Activated B cell treated with CpG ODN at 0.5 μM for 24 hours (primary cell): Measurements from ENCODE around the gene UBA3. TPM values are rescaled to one million over a fixed set of nuclear protein-coding genes. Genes with fewer than 3 reads are reported as not detected.

Experiments used
- ATAC-seq: fragments of 200-7000 bp; cut with Tn5 transposase; one replicate; pipeline ENCODE4 v1.10.0; 2021; ENCODE audit warnings: low read depth, mild to moderate bottlenecking, moderate library complexity
- CTCF ChIA-PET: fragments of 350-600 bp; sonication (Branson Sonifier 250); formaldehyde crosslinking; loops from one replicate; lab custom pipeline; 2021; ENCODE audit warnings: antibody characterized with exemption; lab: Charles Lee
- POLR2A ChIA-PET: fragments of 350-600 bp; sonication (Branson Sonifier 250); formaldehyde crosslinking; loops from one replicate; lab custom pipeline; 2021; ENCODE audit warnings: antibody characterized with exemption; lab: Charles Lee
- DNase-seq: peaks from one replicate; pipeline ENCODE4 v3.0.0; 2022
- H3K27ac Mint-ChIP-seq: one replicate; pipeline ENCODE4 v1.8.0; 2020; ENCODE audit warnings: mixed read lengths
- H3K27me3 Mint-ChIP-seq: one replicate; pipeline ENCODE4 v1.8.0; 2021; ENCODE audit warnings: mixed read lengths
- H3K36me3 Mint-ChIP-seq: one replicate; pipeline ENCODE4 v1.8.0; 2021; ENCODE audit warnings: low read depth, mixed read lengths
- H3K4me1 Mint-ChIP-seq: one replicate; pipeline ENCODE4 v1.8.0; 2021; ENCODE audit warnings: mixed read lengths
- H3K4me3 Mint-ChIP-seq: one replicate; pipeline ENCODE4 v1.8.0; 2020; ENCODE audit warnings: mild to moderate bottlenecking, mixed read lengths
- H3K9me3 Mint-ChIP-seq: one replicate; pipeline ENCODE4 v1.8.0; 2020; ENCODE audit warnings: mixed read lengths
- CTCF ChIP-seq: fragments of 200-600 bp; IDR thresholded peaks from one replicate; pipeline ENCODE4 v1.8.0; 2022; ENCODE audit warnings: antibody characterized with exemption, mild to moderate bottlenecking
- intact Hi-C: fragments of 100-400 bp; cut with micrococcal nuclease; formaldehyde crosslinking; loops from one replicate; pipeline ENCODE4 v1.15.1; 2024
- total RNA-seq: library from RNA; stranded (reverse); gene quantifications from 2 replicates; pipeline ENCODE4 v1.2.3, GENCODE V29; 2022

The UBA3 gene
- total RNA-seq, 1 donor from 2014 or later, result 86.6 TPM

GRCh38 chr3:69005071-69005790 is 74.9 kb downstream of the UBA3 start:
- ATAC-seq (no peak), DNase-seq (no peak)
- H3K4me1 Mint-ChIP-seq, result no peaks in the 10 kb centered on the region
- CTCF ChIA-PET, result interaction anchor here (0.6 kb wide), 1 partner anchor 69 kb away, joined by 4 read pairs; no protein-coding TSS in a partner anchor
- H3K36me3 Mint-ChIP-seq, result peaks cover 32% of the 10 kb centered on the region
- no peak for TF ChIP-seq CTCF
- H3K27me3 Mint-ChIP-seq, result no peaks in the 10 kb centered on the region
- intact Hi-C loops, result no loop called here
- POLR2A ChIA-PET, result no interaction called here
- no peaks in the 10 kb centered on the region for H3K9me3 Mint-ChIP-seq
- no peak overlapping the region for H3K4me3 Mint-ChIP-seq
- no peak overlapping the region for H3K27ac Mint-ChIP-seq

Other genes starting within 250 kb of the UBA3 start
- not detected in 2 replicates for gene TAFA4, start 147.8 kb downstream of the UBA3 start, total RNA-seq
- 14.4 and 17.3 TPM in 2 replicates for gene EOGT, start 66.7 kb downstream of the UBA3 start, total RNA-seq
- gene TMF1, start 28.0 kb downstream of the UBA3 start, total RNA-seq, result 36.8 and 43.6 TPM in 2 replicates
- 77.5 and 77.8 TPM in 2 replicates for gene ARL6IP5, start 4.6 kb upstream of the UBA3 start, total RNA-seq
- gene LMOD3, start 42.2 kb upstream of the UBA3 start, total RNA-seq, result not detected in 2 replicates